HUES6 (cell line): Measurements from ENCODE around the gene FBRSL1.

Experiments
- H3K27ac ChIP-seq: 2 replicates; pipeline ENCODE4 v1.7.0; 2013; ENCODE audit warnings: low read depth, mild to moderate bottlenecking, low read length, inconsistent platforms
- H3K27me3 ChIP-seq: 2 replicates; pipeline ENCODE4 v1.6.1; 2013; ENCODE audit warnings: low read length; ENCODE audit not compliant: control insufficient read depth, insufficient read depth
- H3K36me3 ChIP-seq: 2 replicates; pipeline ENCODE4 v1.6.1; 2013; ENCODE audit warnings: low read length; ENCODE audit not compliant: control insufficient read depth, insufficient read depth
- H3K4me1 ChIP-seq: 2 replicates; pipeline ENCODE4 v1.6.1; 2013; ENCODE audit warnings: low read length; ENCODE audit not compliant: control insufficient read depth, insufficient read depth
- H3K4me3 ChIP-seq: 2 replicates; pipeline ENCODE4 v1.5.1; 2013; ENCODE audit warnings: low read depth, low read length
- H3K9ac ChIP-seq: one replicate; pipeline ENCODE4 v1.6.1; 2013; ENCODE audit warnings: mild to moderate bottlenecking, low read length
- H3K9me3 ChIP-seq: 2 replicates; pipeline ENCODE4 v1.6.1; 2013; ENCODE audit warnings: low read depth, low read length; ENCODE audit not compliant: control insufficient read depth, insufficient read depth

The FBRSL1 gene

GRCh38 chr12:132493482-132494178, 3.7 kb downstream of the FBRSL1 start:
- H3K36me3 ChIP-seq: peaks cover 3% of the 10 kb centered on the region; the same call in 1 of the 2 replicates
- peaks cover 17% of the 10 kb centered on the region for H3K27me3 ChIP-seq
- no peak overlapping the region for H3K27ac ChIP-seq
- H3K9ac ChIP-seq: no peak overlapping the region
- H3K4me1 ChIP-seq: peaks cover 6% of the 10 kb centered on the region
- no peak overlapping the region for H3K4me3 ChIP-seq
- H3K9me3 ChIP-seq: no peaks in the 10 kb centered on the region

DNA sequence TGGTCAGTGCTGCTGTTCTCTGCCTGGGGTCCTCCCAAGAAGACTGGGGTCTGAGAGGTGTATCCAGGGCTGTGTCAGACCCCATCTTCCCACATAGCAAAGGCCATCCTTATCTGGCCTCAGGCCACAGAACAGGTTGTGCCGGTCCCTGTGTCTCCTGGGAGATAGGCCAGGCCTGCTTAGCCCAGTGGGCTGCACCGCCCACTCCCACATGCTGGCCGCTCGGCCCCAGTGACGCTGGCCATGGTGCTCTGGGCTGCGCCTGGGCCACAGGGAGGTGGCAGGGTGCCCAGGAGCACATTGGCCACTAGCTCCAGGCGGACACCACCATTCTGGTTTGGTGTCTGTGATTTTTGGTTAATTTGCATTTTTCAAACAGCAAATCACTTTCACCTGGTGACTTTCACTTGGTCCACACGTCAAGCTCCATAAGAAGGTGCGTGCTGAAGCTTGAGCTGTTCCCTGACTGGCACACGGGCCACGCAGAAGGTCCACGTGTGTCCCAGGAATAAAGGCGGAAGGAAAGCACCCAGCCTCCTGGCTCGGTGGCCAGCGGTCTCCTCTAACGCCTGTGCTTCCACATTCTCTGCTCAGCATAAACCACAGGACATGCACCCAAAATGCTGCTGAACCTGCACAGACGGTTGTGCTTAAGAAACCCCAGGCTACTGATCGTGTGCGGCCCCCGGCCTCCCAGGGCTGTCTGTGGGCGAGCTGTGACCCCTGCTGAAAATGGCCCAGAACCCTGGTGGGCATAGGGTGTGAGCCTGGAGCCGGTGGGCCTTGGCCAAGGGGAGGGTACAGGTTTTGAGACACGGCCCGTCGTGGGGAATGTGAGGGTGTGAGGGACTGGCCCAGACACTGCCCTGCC, 4.6 kb downstream of the FBRSL1 start:
- H3K4me3 ChIP-seq: no peak overlapping the region
- no peaks in the 10 kb centered on the region for H3K4me1 ChIP-seq
- no peak overlapping the region for H3K9ac ChIP-seq
- peaks cover 8% of the 10 kb centered on the region for H3K27me3 ChIP-seq
- peaks cover 3% of the 10 kb centered on the region; the same call in 1 of the 2 replicates for H3K36me3 ChIP-seq
- H3K27ac ChIP-seq: no peak overlapping the region
- no peaks in the 10 kb centered on the region for H3K9me3 ChIP-seq

- Histone ChIP-seq H3K27ac (no peak overlapping the region), H3K4me3 (no peak overlapping the region), H3K9ac (no peak overlapping the region), H3K27me3 (peaks cover 8% of the 10 kb centered on the region), H3K36me3 (peaks cover 3% of the 10 kb centered on the region; the same call in 1 of the 2 replicates), H3K4me1 (peaks cover 2% of the 10 kb centered on the region; the same call in 1 of the 2 replicates), H3K9me3 (no peaks in the 10 kb centered on the region)
These were observed 5.2 kb downstream of the FBRSL1 start for GRCh38 chr12:132495165-132495544.

DNA sequence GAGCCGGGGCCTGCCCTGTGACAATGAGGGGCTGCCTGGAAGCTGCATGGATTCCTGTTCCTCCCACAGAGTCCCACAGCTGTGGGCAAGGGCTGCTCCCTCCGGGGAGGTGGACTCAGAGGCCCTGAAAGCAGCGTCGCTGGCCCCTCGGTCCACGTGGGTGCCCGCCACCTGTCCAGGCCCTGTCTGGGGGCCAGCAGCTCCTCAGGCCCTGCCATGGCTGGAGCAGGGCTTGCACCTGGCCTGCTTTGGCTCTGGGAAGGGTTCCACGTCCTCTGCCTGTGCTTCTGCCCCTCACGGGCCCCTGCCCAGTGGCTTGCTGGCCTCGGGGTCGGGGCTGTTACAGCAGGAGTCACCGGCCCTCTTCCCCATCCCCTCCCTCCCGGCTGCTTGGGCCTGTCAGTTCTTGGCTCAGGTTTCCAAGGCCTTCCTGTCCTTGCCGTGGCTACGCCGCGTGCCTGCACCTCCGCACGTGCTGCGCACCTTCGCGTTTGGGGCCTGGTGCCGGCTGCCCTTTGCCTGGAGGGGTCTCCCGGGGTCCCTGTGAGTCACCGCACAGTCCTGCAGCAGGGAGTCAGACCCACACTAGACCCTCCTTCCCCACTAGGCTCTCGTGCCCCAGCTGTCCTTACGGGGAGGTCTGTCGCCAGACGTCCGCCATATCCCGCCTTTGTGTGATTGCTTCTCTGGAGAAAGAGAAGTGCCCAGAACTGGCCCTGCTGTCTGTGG, 5.8 kb downstream of the FBRSL1 start:
- Histone ChIP-seq H3K27me3 (peaks cover 6% of the 10 kb centered on the region), H3K27ac (no peak overlapping the region), H3K4me1 (peaks cover 9% of the 10 kb centered on the region; the same call in 1 of the 2 replicates), H3K4me3 (no peak overlapping the region), H3K9ac (no peak overlapping the region), H3K36me3 (peaks cover 3% of the 10 kb centered on the region; the same call in 1 of the 2 replicates), H3K9me3 (no peaks in the 10 kb centered on the region)

DNA sequence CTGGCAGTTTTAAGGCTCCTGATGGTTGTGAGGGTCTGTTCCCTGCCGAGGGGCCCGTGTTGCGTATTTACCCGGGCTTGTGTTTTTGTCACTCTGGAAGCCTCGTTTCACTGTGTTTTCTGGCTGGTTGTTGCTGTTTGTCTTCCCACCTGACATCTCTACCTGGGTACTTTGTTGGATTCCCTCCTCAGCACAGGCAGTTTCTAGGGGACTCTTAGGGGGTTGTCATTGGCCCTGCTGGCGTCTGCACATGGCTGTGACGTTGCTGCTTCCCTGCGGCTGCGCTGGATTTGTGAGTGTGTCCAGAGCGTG, 6.4 kb downstream of the FBRSL1 start:
- H3K4me1 ChIP-seq: peaks cover 14% of the 10 kb centered on the region
- no peak overlapping the region for H3K9ac ChIP-seq
- peaks cover 1% of the 10 kb centered on the region for H3K27me3 ChIP-seq
- peaks cover 3% of the 10 kb centered on the region; the same call in 1 of the 2 replicates for H3K36me3 ChIP-seq
- H3K4me3 ChIP-seq: no peak overlapping the region
- H3K27ac ChIP-seq: no peak overlapping the region
- H3K9me3 ChIP-seq: no peaks in the 10 kb centered on the region

GRCh38 chr12:132496710-132497109, 6.8 kb downstream of the FBRSL1 start:
- Histone ChIP-seq H3K27me3 (no peaks in the 10 kb centered on the region), H3K9me3 (no peaks in the 10 kb centered on the region), H3K9ac (no peak overlapping the region), H3K27ac (no peak overlapping the region), H3K4me1 (peaks cover 18% of the 10 kb centered on the region), H3K36me3 (peaks cover 3% of the 10 kb centered on the region; the same call in 1 of the 2 replicates), H3K4me3 (no peak overlapping the region)

GRCh38 chr12:132497514-132498405, 7.8 kb downstream of the FBRSL1 start:
- Histone ChIP-seq H3K4me1 (peaks cover 27% of the 10 kb centered on the region), H3K27me3 (no peaks in the 10 kb centered on the region), H3K36me3 (no peaks in the 10 kb centered on the region), H3K9ac (no peak overlapping the region), H3K4me3 (no peak overlapping the region), H3K27ac (no peak overlapping the region), H3K9me3 (no peaks in the 10 kb centered on the region)

DNA sequence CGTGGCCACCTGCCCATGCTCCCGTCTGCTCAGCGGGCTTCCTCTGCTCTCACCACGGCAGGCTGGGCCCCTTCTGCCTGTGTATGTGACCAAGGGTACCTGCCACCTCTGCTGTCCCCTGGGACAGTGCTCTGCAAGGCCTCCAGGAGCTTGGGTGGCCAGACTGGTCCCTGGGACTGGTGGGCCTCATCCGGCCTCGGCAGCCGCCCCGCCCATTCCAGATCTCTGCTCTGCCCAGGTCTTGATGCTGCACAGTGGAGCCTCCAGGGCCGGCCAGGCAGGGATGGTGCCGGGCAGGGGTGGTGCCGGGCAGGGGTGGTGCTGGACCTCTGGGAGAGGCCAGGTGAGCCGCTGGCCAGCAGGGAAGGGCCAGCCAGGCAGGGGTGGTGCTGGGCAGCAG, 9.0 kb downstream of the FBRSL1 start:
- no peaks in the 10 kb centered on the region for H3K27me3 ChIP-seq
- H3K9me3 ChIP-seq: no peaks in the 10 kb centered on the region
- peaks cover 34% of the 10 kb centered on the region for H3K4me1 ChIP-seq
- H3K9ac ChIP-seq: no peak overlapping the region
- no peak overlapping the region for H3K27ac ChIP-seq
- H3K4me3 ChIP-seq: no peak overlapping the region
- H3K36me3 ChIP-seq: no peaks in the 10 kb centered on the region

GRCh38 chr12:132500142-132500855, 10.3 kb downstream of the FBRSL1 start:
- Histone ChIP-seq H3K9me3 (no peaks in the 10 kb centered on the region), H3K27ac (no peak overlapping the region), H3K4me1 (peaks cover 38% of the 10 kb centered on the region), H3K4me3 (no peak overlapping the region), H3K9ac (no peak overlapping the region), H3K27me3 (no peaks in the 10 kb centered on the region), H3K36me3 (no peaks in the 10 kb centered on the region)

DNA sequence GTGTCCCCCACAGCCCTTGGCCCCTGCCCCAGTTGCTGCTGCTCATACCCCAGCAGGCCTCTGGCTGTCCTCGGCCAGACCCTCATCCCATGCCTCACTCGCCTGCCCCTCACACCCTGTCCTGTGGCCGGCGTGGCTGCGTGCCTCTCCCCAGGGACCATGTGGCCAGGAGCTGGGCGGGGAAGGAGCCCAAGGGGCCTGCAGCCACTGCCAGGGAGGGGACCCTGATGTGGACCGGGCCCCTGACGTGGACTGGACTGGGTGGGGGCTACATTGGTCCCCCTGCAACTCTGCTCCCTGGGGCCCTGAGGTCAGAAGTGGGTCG, 10.9 kb downstream of the FBRSL1 start:
- Histone ChIP-seq H3K9me3 (no peaks in the 10 kb centered on the region), H3K4me3 (no peak overlapping the region), H3K36me3 (no peaks in the 10 kb centered on the region), H3K27me3 (no peaks in the 10 kb centered on the region), H3K9ac (no peak overlapping the region), H3K4me1 (peaks cover 44% of the 10 kb centered on the region), H3K27ac (no peak overlapping the region)
